Upper lobe of left lung (tissue), 6 donors: ENCODE measurements around the gene DENND5B. TPM values are rescaled to one million over a fixed set of nuclear protein-coding genes. Genes with fewer than 3 reads are reported as not detected.

Experiments
- ATAC-seq, 2 donors: fragments of 200-7000 bp; cut with Tn5 transposase; one replicate each; pipeline ENCODE4 v1.9.1; 2022; ENCODE audit warnings: mild to moderate bottlenecking in 2 of 2, moderate library complexity in 2 of 2; ENCODE audit not compliant: low FRiP score in 2 of 2
- DNase-seq, 2 donors: peaks; one replicate each; pipeline ENCODE4 v3.0.0-alpha.2; 2019 to 2020
- H3K27ac ChIP-seq, 4 donors: fragments of 200-600 bp; sonication (generic); one replicate each; pipeline ENCODE4 v1.5.1; 2016 to 2019
- H3K27me3 ChIP-seq, 4 donors: fragments of 200-600 bp; sonication (generic); one replicate each; pipeline ENCODE4 v1.5.1; 2017 to 2019
- H3K36me3 ChIP-seq, 4 donors: fragments of 200-600 bp; sonication (generic); one replicate each; pipeline ENCODE4 v1.5.1; 2016 to 2019
- H3K4me1 ChIP-seq, 4 donors: fragments of 200-600 bp; sonication (generic); one replicate each; pipeline ENCODE4 v1.5.1; 2018 to 2019
- H3K4me3 ChIP-seq, 4 donors: fragments of 200-600 bp; sonication (generic); one replicate each; pipeline ENCODE4 v1.5.1; 2017 to 2019; ENCODE audit warnings: mild to moderate bottlenecking in 2 of 4, moderate library complexity in 1 of 4
- H3K9me3 ChIP-seq, 4 donors: fragments of 200-600 bp; sonication (generic); one replicate each; pipeline ENCODE4 v1.5.1; 2018 to 2019
- CTCF ChIP-seq, 6 experiments: fragments of 450-650 bp in 4 of 6; fragments of 200-600 bp in 2 of 6; sonication (generic) in 2 of 6; IDR thresholded peaks; one replicate each; pipeline ENCODE4 v1.5.1; 2016 to 2019; ENCODE audit warnings: antibody characterized with exemption in 6 of 6
- EP300 ChIP-seq, 4 donors: sonication (generic); formaldehyde crosslinking; IDR thresholded peaks; one replicate each; pipeline ENCODE4 v1.5.1; 2017; ENCODE audit warnings: antibody characterized with exemption in 4 of 4, control low read depth in 2 of 4
- POLR2A ChIP-seq, 4 donors: fragments of 450-650 bp; IDR thresholded peaks; one replicate each; pipeline ENCODE4 v1.5.1; 2016 to 2017; ENCODE audit warnings: antibody characterized with exemption in 4 of 4, mild to moderate bottlenecking in 2 of 4
- POLR2AphosphoS5 ChIP-seq, 2 donors: sonication (generic); formaldehyde crosslinking; IDR thresholded peaks; one replicate each; pipeline ENCODE4 v1.5.1; 2017; ENCODE audit warnings: antibody characterized with exemption in 2 of 2
- WGBS, 2 donors: methylation state at CpG; one replicate each; pipeline ENCODE4 v1.1.5; 2017 to 2018; 5-methylcytosine and 5-hydroxymethylcytosine counted together
- total RNA-seq, 6 donors: library from RNA; depleted of rRNA in 4 of 6; stranded (reverse); fragments of >200 nt in 4 of 6; gene quantifications; one replicate each; pipeline versions ENCODE4 v1.1.0 to v1.2.1, GENCODE V29; 2016 to 2021
- donor health status: DM: no; HTN: no; CAD: no; lungs with moderate emphysema.
- donor health status: DM: no; HTN: yes; CAD: no; lungs with severe emphysema.

The DENND5B gene
- total RNA-seq, 6 donors from 2014 or later: 4.1 to 12.6 (median 5.8) TPM

- no peak for DNase-seq
- Histone ChIP-seq H3K9me3 (no peaks in the 10 kb centered on the region), H3K4me1 (peaks cover 0 to 4% (median 0%) of the 10 kb centered on the region in 4 donors), H3K36me3 (no peaks in the 10 kb centered on the region), H3K4me3 (no peak overlapping the region), H3K27ac (no peak overlapping the region), H3K27me3 (no peaks in the 10 kb centered on the region)
- TF ChIP-seq POLR2A (IDR thresholded peaks at IDR 0.05) (no peak), POLR2AphosphoS5 (IDR thresholded peaks at IDR 0.05) (no peak), CTCF (IDR thresholded peaks at IDR 0.05) (no peak), EP300 (IDR thresholded peaks at IDR 0.05) (no peak)
- no peak for ATAC-seq
- 76 to 78% methylated on average over 2 of the region's 2 CpGs for WGBS, 2 donors
These were observed 159.2 kb downstream of the DENND5B start for GRCh38 chr12:31431721-31432240.

- DNase-seq (no peak), ATAC-seq (no peak)
- H3K4me1 ChIP-seq: no peaks in the 10 kb centered on the region
- H3K4me3 ChIP-seq: no peak overlapping the region
- no peak overlapping the region for H3K27ac ChIP-seq
- H3K36me3 ChIP-seq: no peaks in the 10 kb centered on the region
- no peaks in the 10 kb centered on the region for H3K27me3 ChIP-seq
- WGBS, 2 donors: 78 to 91% methylated on average over 1 of the region's 1 CpG
- H3K9me3 ChIP-seq: no peaks in the 10 kb centered on the region
- TF ChIP-seq CTCF (IDR thresholded peaks at IDR 0.05) (no peak), EP300 (IDR thresholded peaks at IDR 0.05) (no peak), POLR2AphosphoS5 (IDR thresholded peaks at IDR 0.05) (no peak), POLR2A (IDR thresholded peaks at IDR 0.05) (no peak)
These were observed 167.5 kb downstream of the DENND5B start for GRCh38 chr12:31423405-31423804.

GRCh38 chr12:31412292-31412801 lies 178.6 kb downstream of the DENND5B start:
- Histone ChIP-seq H3K4me1 (no peaks in the 10 kb centered on the region), H3K36me3 (peaks cover 0 to 13% (median 0%) of the 10 kb centered on the region in 4 donors), H3K27ac (no peak overlapping the region), H3K4me3 (no peak overlapping the region), H3K9me3 (no peaks in the 10 kb centered on the region), H3K27me3 (no peaks in the 10 kb centered on the region)
- WGBS, 2 donors: 80 to 82% methylated on average over 7 of the region's 7 CpGs
- no peak for DNase-seq
- TF ChIP-seq EP300 (IDR thresholded peaks at IDR 0.05) (no peak), POLR2A (IDR thresholded peaks at IDR 0.05) (no peak), CTCF (IDR thresholded peaks at IDR 0.05) (no peak), POLR2AphosphoS5 (IDR thresholded peaks at IDR 0.05) (no peak)
- ATAC-seq: no peak

GRCh38 chr12:31408763-31409162 lies 182.2 kb downstream of the DENND5B start:
- no peak for ATAC-seq
- Histone ChIP-seq H3K27me3 (no peaks in the 10 kb centered on the region), H3K4me1 (no peaks in the 10 kb centered on the region), H3K36me3 (peaks cover 0 to 6% (median 0%) of the 10 kb centered on the region in 4 donors), H3K4me3 (no peak overlapping the region), H3K9me3 (no peaks in the 10 kb centered on the region), H3K27ac (no peak overlapping the region)
- 91 to 96% methylated on average over 4 of the region's 4 CpGs for WGBS, 2 donors
- no peak for TF ChIP-seq POLR2A (IDR thresholded peaks at IDR 0.05)
- no peak for TF ChIP-seq CTCF (IDR thresholded peaks at IDR 0.05)
- no peak for DNase-seq

- Histone ChIP-seq H3K36me3 (no peaks in the 10 kb centered on the region), H3K9me3 (no peaks in the 10 kb centered on the region), H3K27ac (no peak overlapping the region), H3K4me1 (no peaks in the 10 kb centered on the region), H3K4me3 (no peak overlapping the region), H3K27me3 (no peaks in the 10 kb centered on the region)
- 83 to 88% methylated on average over 1 of the region's 1 CpG for WGBS, 2 donors
- no peak for DNase-seq
- TF ChIP-seq EP300 (IDR thresholded peaks at IDR 0.05): no peak
- TF ChIP-seq POLR2AphosphoS5 (IDR thresholded peaks at IDR 0.05): no peak
- no peak for TF ChIP-seq POLR2A (IDR thresholded peaks at IDR 0.05)
- TF ChIP-seq CTCF (IDR thresholded peaks at IDR 0.05): no peak
- no peak for ATAC-seq
These were observed 183.4 kb downstream of the DENND5B start for GRCh38 chr12:31407562-31407961.
